Measurements from ENCODE around the gene WWOX. TPM values are rescaled to one million over a fixed set of nuclear protein-coding genes. Genes with fewer than 3 reads are reported as not detected.

The WWOX gene
- total and polyA plus RNA-seq, 2 of the 8 experiments (the other 6 are each of a cell fraction or from before 2014, with no cell fraction given), result 5.4 to 16.7 TPM

GRCh38 chr16:78930561-78930960 is 831.1 kb downstream of the WWOX start:
- CTCF ChIA-PET (ENCODE audit: partially characterized antibody), result interaction anchor here (1.0 kb wide), 1 partner anchor 8 kb away, joined by 4 read pairs; no protein-coding TSS in a partner anchor
- no peaks in the 10 kb centered on the region for H4K20me1 ChIP-seq (replicated peaks in 1 of 2; ENCODE audit: control insufficient read depth in 1 of 2, insufficient read depth in 2 of 2, low read length in 2 of 2)
- no peak overlapping the region for H3K18ac ChIP-seq (ENCODE audit: extremely low read depth, low read length)
- H3K79me2 ChIP-seq (ENCODE audit: control insufficient read depth in 1 of 2, insufficient read depth in 2 of 2, low read length in 2 of 2), result no peaks in the 10 kb centered on the region
- POLR2A ChIA-PET (ENCODE audit: partially characterized antibody), result no interaction called here
- WGBS, 2 experiments (ENCODE audit: extremely low coverage in 1 of 2, insufficient coverage in 1 of 2, insufficient read length in 1 of 2, insufficient replicate concordance in 2 of 2, low coverage in 1 of 2, low lambda C conversion rate in 2 of 2, missing lambda C conversion rate in 1 of 2), result 85% methylated on average over 4 of the region's 4 CpGs; no CpG with 5 or more reads in 1 of the 2 experiments
- H3K4ac ChIP-seq (replicated peaks; ENCODE audit: insufficient read length, low read depth, low read length), result no peak overlapping the region
- no peak overlapping the region for H4K5ac ChIP-seq (ENCODE audit: insufficient read length, low read depth, low read length)
- no peak for DNase-seq (ENCODE audit: low read depth in 1 of 2, low spot score in 2 of 2)
- H2BK15ac ChIP-seq (ENCODE audit: low read length), result no peak overlapping the region
- H3K36me3 ChIP-seq (ENCODE audit: control insufficient read depth in 2 of 4, insufficient read depth in 4 of 4, low read length in 3 of 4), result no peaks in the 10 kb centered on the region
- H2BK5ac ChIP-seq (ENCODE audit: low read depth, low read length), result no peak overlapping the region
- H3K27ac ChIP-seq (ENCODE audit: low read depth, low read length), result no peak overlapping the region
- H3K23ac ChIP-seq (ENCODE audit: insufficient read length), result no peak overlapping the region
- H2AFZ ChIP-seq (ENCODE audit: low read length), result no peak overlapping the region
- H2BK120ac ChIP-seq (replicated peaks; ENCODE audit: low read depth, low read length), result no peak overlapping the region
- H3K14ac ChIP-seq (ENCODE audit: insufficient read length), result no peak overlapping the region
- H3K56ac ChIP-seq (replicated peaks; ENCODE audit: insufficient read length, low read depth, low read length), result no peak overlapping the region
- no peaks in the 10 kb centered on the region for H3K4me1 ChIP-seq (replicated peaks in 1 of 4; ENCODE audit: control insufficient read depth in 3 of 4, insufficient read depth in 4 of 4, low read length in 3 of 4)
- H3K27me3 ChIP-seq (replicated peaks in 1 of 4; ENCODE audit: control insufficient read depth in 3 of 4, extremely low read depth in 1 of 4, insufficient read depth in 3 of 4, low read length in 3 of 4), result no peaks in the 10 kb centered on the region
- H3K9me3 ChIP-seq (ENCODE audit: insufficient read depth in 2 of 2, low read depth in 1 of 2, low read length in 1 of 2), result no peaks in the 10 kb centered on the region
- no peaks in the 10 kb centered on the region for H3K79me1 ChIP-seq (ENCODE audit: low read depth, low read length)
- no peak overlapping the region for H4K91ac ChIP-seq (replicated peaks; ENCODE audit: insufficient read length, low read length)
- no peaks in the 10 kb centered on the region for H3K23me2 ChIP-seq (ENCODE audit: low read depth, low read length)
- no peak overlapping the region for H4K8ac ChIP-seq (ENCODE audit: extremely low read depth, insufficient read depth, low read length)
- H3K9ac ChIP-seq (replicated peaks in 1 of 4; ENCODE audit: extremely low read depth in 1 of 4, low read depth in 3 of 4, low read length in 3 of 4), result no peak overlapping the region
- FAIRE-seq, result no peak
- no peak overlapping the region for H2BK12ac ChIP-seq (ENCODE audit: low read depth, low read length)
- no peak overlapping the region for H2BK20ac ChIP-seq (ENCODE audit: low read length)
- H2AK5ac ChIP-seq (ENCODE audit: low read depth, low read length), result no peak overlapping the region
- H3K4me3 ChIP-seq (ENCODE audit: extremely low read depth in 1 of 4, insufficient read depth in 2 of 4, low read depth in 3 of 4, low read length in 4 of 4), result no peak overlapping the region
- H3K4me2 ChIP-seq (ENCODE audit: insufficient read depth in 1 of 2, low read depth in 2 of 2, low read length in 2 of 2), result no peak overlapping the region
- no peak for TF ChIP-seq CREB1 (IDR thresholded peaks at IDR 0.05)
- TF ChIP-seq TAF7 (optimal IDR thresholded peaks at IDR 0.05; ENCODE audit: borderline replicate concordance, low read depth, low read length), result no peak
- no peak for TF ChIP-seq ATF3 (IDR thresholded peaks at IDR 0.05; ENCODE audit: insufficient read depth, low read depth, low read length)
- no peak for TF ChIP-seq ZNF274 (IDR thresholded peaks at IDR 0.05; ENCODE audit: borderline replicate concordance, extremely low read depth, low read length)
- TF ChIP-seq GTF2F1 (IDR thresholded peaks at IDR 0.05; ENCODE audit: borderline replicate concordance, low read depth, low read length), result no peak
- TF ChIP-seq POU5F1 (IDR thresholded peaks at IDR 0.05; ENCODE audit: low read depth, low read length), result no peak
- TF ChIP-seq PHF8 (conservative IDR thresholded peaks at IDR 0.05; ENCODE audit: low read depth, low read length), result no peak
- TF ChIP-seq CTBP2 (IDR thresholded peaks at IDR 0.05; ENCODE audit: borderline replicate concordance, insufficient read depth, insufficient read length, low read length), result no peak
- TF ChIP-seq EZH2 (IDR thresholded peaks at IDR 0.05; ENCODE audit: low read depth, low read length, severe bottlenecking), result no peak
- TF ChIP-seq SIRT6 (IDR thresholded peaks at IDR 0.05; ENCODE audit: low read length), result no peak
- no peak for TF ChIP-seq NANOG (IDR thresholded peaks at IDR 0.05; ENCODE audit: insufficient read depth, low read depth, low read length, poor library complexity, severe bottlenecking)

Measured in H1 (cell line).